H1 (cell line): ENCODE data around the gene THBS3. TPM values are rescaled to one million over a fixed set of nuclear protein-coding genes. Genes with fewer than 3 reads are reported as not detected.
A peak's percentile ranks its signal among the peaks of the same experiment; 100 is the strongest.

ENCODE experiments used
- CTCF ChIA-PET: fragments of 300-600 bp; sonication (Branson Sonifier 250); formaldehyde crosslinking; loops from one replicate; lab custom pipeline; 2021; ENCODE audit not compliant: partially characterized antibody; lab: Charles Lee
- POLR2A ChIA-PET: fragments of 300-600 bp; sonication (Branson Sonifier 250); formaldehyde crosslinking; loops from one replicate; lab custom pipeline; 2021; ENCODE audit warnings: inconsistent platforms; ENCODE audit not compliant: partially characterized antibody; lab: Charles Lee
- DNase-seq, 2 experiments: peaks; one replicate each; pipeline versions ENCODE4 v3.0.0 to v3.0.0-alpha.2; 2010 to 2022; ENCODE audit warnings: low spot score in 2 of 2, low read depth in 1 of 2, mixed read lengths in 1 of 2
- FAIRE-seq: peaks from 2 replicates; lab custom pipeline; 2011; peaks lifted over from hg19 to GRCh38; lab: Jason Lieb, UNC
- H2AFZ ChIP-seq: 2 replicates; pipeline ENCODE4 v1.8.1; 2012; ENCODE audit warnings: low read length, inconsistent platforms
- H2AK5ac ChIP-seq: 2 replicates; pipeline ENCODE4 v1.6.1; 2013; ENCODE audit warnings: low read depth, low read length
- H2BK120ac ChIP-seq: replicated peaks from 2 replicates; pipeline ENCODE3; 2013; ENCODE audit warnings: low read depth, low read length, inconsistent platforms
- H2BK12ac ChIP-seq: 2 replicates; pipeline ENCODE4 v1.6.1; 2013; ENCODE audit warnings: low read depth, low read length
- H2BK15ac ChIP-seq: 2 replicates; pipeline ENCODE4 v1.6.1; 2013; ENCODE audit warnings: low read length
- H2BK20ac ChIP-seq: 2 replicates; pipeline ENCODE4 v1.6.1; 2013; ENCODE audit warnings: low read length
- H2BK5ac ChIP-seq: 2 replicates; pipeline ENCODE4 v1.6.1; 2013; ENCODE audit warnings: low read depth, low read length
- H3K14ac ChIP-seq: 2 replicates; pipeline ENCODE4 v1.6.1; 2013; ENCODE audit warnings: inconsistent platforms; ENCODE audit not compliant: insufficient read length
- H3K18ac ChIP-seq: 2 replicates; pipeline ENCODE4 v1.6.1; 2013; ENCODE audit warnings: low read length; ENCODE audit errors: extremely low read depth
- H3K23ac ChIP-seq: 2 replicates; pipeline ENCODE4 v1.6.1; 2013; ENCODE audit warnings: inconsistent platforms; ENCODE audit not compliant: insufficient read length
- H3K23me2 ChIP-seq: 2 replicates; pipeline ENCODE4 v1.6.1; 2013; ENCODE audit warnings: low read depth, low read length
- H3K27ac ChIP-seq: 2 replicates; pipeline ENCODE4 v1.6.1; 2011; ENCODE audit warnings: low read depth, low read length, inconsistent platforms
- H3K27me3 ChIP-seq, 4 experiments: replicated peaks in 1 of 4; 1 replicate in 1 of 4; 2 replicates in 3 of 4; pipeline versions ENCODE4 v1.6.1 to v1.8.1; 2011 to 2013; ENCODE audit warnings: low read length in 3 of 4, mild to moderate bottlenecking in 3 of 4, inconsistent platforms in 2 of 4, mixed read lengths in 2 of 4, moderate library complexity in 1 of 4; ENCODE audit not compliant: control insufficient read depth in 3 of 4, insufficient read depth in 3 of 4; ENCODE audit errors: extremely low read depth in 1 of 4
- H3K36me3 ChIP-seq, 4 experiments: 2 replicates each; pipeline versions ENCODE4 v1.6.1 to v1.8.1; 2011 to 2013; ENCODE audit warnings: mild to moderate bottlenecking in 4 of 4, low read length in 3 of 4, moderate library complexity in 2 of 4, control low read depth in 1 of 4, inconsistent platforms in 1 of 4; ENCODE audit not compliant: insufficient read depth in 4 of 4, control insufficient read depth in 2 of 4
- H3K4ac ChIP-seq: replicated peaks from 2 replicates; pipeline ENCODE3; 2013; ENCODE audit warnings: low read length, low read depth, mixed read lengths, inconsistent platforms; ENCODE audit not compliant: insufficient read length
- H3K4me1 ChIP-seq, 4 experiments: replicated peaks in 1 of 4; 1 replicate in 1 of 4; 2 replicates in 3 of 4; pipeline versions ENCODE4 v1.6.1 to v1.8.1; 2011 to 2013; ENCODE audit warnings: low read length in 3 of 4, inconsistent platforms in 2 of 4, mixed read lengths in 1 of 4; ENCODE audit not compliant: insufficient read depth in 4 of 4, control insufficient read depth in 3 of 4
- H3K4me2 ChIP-seq, 2 experiments: 2 replicates each; pipeline versions ENCODE4 v1.6.1 to v1.8.1; 2011 to 2013; ENCODE audit warnings: low read depth in 2 of 2, low read length in 2 of 2, control low read depth in 1 of 2, inconsistent platforms in 1 of 2, mild to moderate bottlenecking in 1 of 2; ENCODE audit not compliant: insufficient read depth in 1 of 2
- H3K4me3 ChIP-seq, 4 experiments: fragments of 200-600, 300-600 bp in 1 of 4; sonication (generic), shearing (Covaris generic), sonication (Bioruptor Twin) in 1 of 4; 2 replicates each; pipeline versions ENCODE4 v1.5.1 to v1.8.1; 2011 to 2016; ENCODE audit warnings: low read length in 4 of 4, low read depth in 3 of 4, control low read depth in 2 of 4, inconsistent platforms in 2 of 4, mild to moderate bottlenecking in 2 of 4, mixed read lengths in 1 of 4, moderate library complexity in 1 of 4; ENCODE audit not compliant: insufficient read depth in 2 of 4; ENCODE audit errors: extremely low read depth in 1 of 4
- H3K56ac ChIP-seq: replicated peaks from 2 replicates; pipeline ENCODE3; 2013; ENCODE audit warnings: low read depth, mild to moderate bottlenecking, mixed read lengths, low read length, inconsistent platforms; ENCODE audit not compliant: insufficient read length
- H3K79me1 ChIP-seq: 2 replicates; pipeline ENCODE4 v1.6.1; 2013; ENCODE audit warnings: low read depth, low read length, control low read depth
- H3K79me2 ChIP-seq, 2 experiments: 2 replicates each; pipeline versions ENCODE4 v1.6.1 to v1.8.1; 2012 to 2013; ENCODE audit warnings: low read length in 2 of 2, mild to moderate bottlenecking in 2 of 2, inconsistent platforms in 1 of 2; ENCODE audit not compliant: insufficient read depth in 2 of 2, control insufficient read depth in 1 of 2
- H3K9ac ChIP-seq, 4 experiments: replicated peaks in 1 of 4; 1 replicate in 1 of 4; 2 replicates in 3 of 4; pipeline versions ENCODE4 v1.6.1 to v1.8.1; 2011 to 2013; ENCODE audit warnings: low read depth in 3 of 4, low read length in 3 of 4, control low read depth in 2 of 4, mild to moderate bottlenecking in 2 of 4, moderate library complexity in 2 of 4, inconsistent platforms in 1 of 4; ENCODE audit errors: extremely low read depth in 1 of 4
- H3K9me3 ChIP-seq, 2 experiments: 2 replicates each; pipeline versions ENCODE4 v1.6.1 to v1.8.1; 2012 to 2013; ENCODE audit warnings: mild to moderate bottlenecking in 2 of 2, moderate library complexity in 2 of 2, control low read depth in 1 of 2, inconsistent platforms in 1 of 2, low read depth in 1 of 2, low read length in 1 of 2, mixed read lengths in 1 of 2; ENCODE audit not compliant: insufficient read depth in 2 of 2
- H4K20me1 ChIP-seq, 2 experiments: replicated peaks in 1 of 2; 2 replicates each; pipeline versions ENCODE3 to v1.8.1; 2011 to 2013; ENCODE audit warnings: inconsistent platforms in 2 of 2, low read length in 2 of 2, mild to moderate bottlenecking in 1 of 2; ENCODE audit not compliant: insufficient read depth in 2 of 2, control insufficient read depth in 1 of 2
- H4K5ac ChIP-seq: 2 replicates; pipeline ENCODE4 v1.6.1; 2013; ENCODE audit warnings: low read length, low read depth, mixed read lengths, inconsistent platforms; ENCODE audit not compliant: insufficient read length
- H4K8ac ChIP-seq: 2 replicates; pipeline ENCODE4 v1.8.0; 2013; ENCODE audit warnings: mild to moderate bottlenecking, moderate library complexity, low read length, inconsistent platforms; ENCODE audit not compliant: insufficient read depth; ENCODE audit errors: extremely low read depth
- H4K91ac ChIP-seq: replicated peaks from 2 replicates; pipeline ENCODE3; 2013; ENCODE audit warnings: low read length, mixed read lengths, inconsistent platforms; ENCODE audit not compliant: insufficient read length
- BRCA1 ChIP-seq: IDR thresholded peaks from 2 replicates; pipeline ENCODE4 v1.6.1; 2012; ENCODE audit warnings: low read depth, low read length, improper control_type of control experiment
- CBX5 ChIP-seq: fragments of 300-800, 300-1000 bp; sonication (generic); IDR thresholded peaks from 2 replicates; pipeline ENCODE4 v1.7.1; 2016; ENCODE audit warnings: antibody characterized with exemption, low read length, low read depth
- CEBPB ChIP-seq: IDR thresholded peaks from 2 replicates; pipeline ENCODE4 v1.6.1; 2012; ENCODE audit warnings: low read depth, low read length
- FOSL1 ChIP-seq: IDR thresholded peaks from 2 replicates; pipeline ENCODE4 v1.6.1; 2011; ENCODE audit warnings: mild to moderate bottlenecking, low read depth, low read length, moderate library complexity; ENCODE audit not compliant: insufficient read depth
- GTF2F1 ChIP-seq: IDR thresholded peaks from 2 replicates; pipeline ENCODE4 v1.6.1; 2012; ENCODE audit warnings: low read depth, low read length, improper control_type of control experiment, borderline replicate concordance
- SIRT6 ChIP-seq: IDR thresholded peaks from one replicate; pipeline ENCODE4 v1.7.1; 2012; ENCODE audit warnings: low read length, inconsistent platforms
- TAF7 ChIP-seq: optimal IDR thresholded peaks from 2 replicates; pipeline ENCODE3; 2011; ENCODE audit warnings: low read depth, mild to moderate bottlenecking, inconsistent platforms, low read length, moderate library complexity, borderline replicate concordance
- WGBS, 2 experiments: shearing (Covaris generic) in 1 of 2; methylation state at CpG; one replicate each; pipeline versions ENCODE4 v1.1.6 to v1.1.7; 2013 to 2015; ENCODE audit warnings: low lambda C conversion rate in 2 of 2, mixed read lengths in 2 of 2, inconsistent platforms in 1 of 2, low coverage in 1 of 2, missing lambda C conversion rate in 1 of 2; ENCODE audit not compliant: insufficient replicate concordance in 2 of 2, insufficient coverage in 1 of 2, insufficient read length in 1 of 2; ENCODE audit errors: extremely low coverage in 1 of 2, missing lambda C conversion rate in 1 of 2; 5-methylcytosine and 5-hydroxymethylcytosine counted together
- polyA plus RNA-seq, 7 experiments: library from polyadenylated mRNA; depleted of rRNA in 3 of 7; stranded (reverse) in 5 of 7; unstranded in 2 of 7; fragments of >200 nt in 5 of 7; fragments of 200-250 nt in 2 of 7; gene quantifications; 1 replicate in 5 of 7; 2 replicates in 1 of 7; 4 replicates in 1 of 7; pipeline versions ENCODE4 v1.2.1 to v1.2.3, GENCODE V29; 2011 to 2013; ENCODE audit warnings: missing spikeins in 2 of 7, mixed read lengths in 2 of 7
- total RNA-seq: library from RNA; stranded (reverse); fragmentation: NEBNext Ultra II Directional; extraction: Animal tissue kit (Norgen Biotek cat#: 25700); gene quantifications from 2 replicates; pipeline ENCODE4 v1.2.1, GENCODE V29; 2021
- TF ChIP-seq, protein P1 (sequence below): IDR thresholded peaks from 2 replicates; pipeline ENCODE4 v1.6.1; 2011; ENCODE audit warnings: low read depth, mild to moderate bottlenecking, low read length; ENCODE audit not compliant: insufficient read depth

THBS3 gene
- total and polyA plus RNA-seq, 2 of the 8 experiments (the other 6 are each of a cell fraction or from before 2014, with no cell fraction given), result 3.0 to 3.5 TPM

DNA sequence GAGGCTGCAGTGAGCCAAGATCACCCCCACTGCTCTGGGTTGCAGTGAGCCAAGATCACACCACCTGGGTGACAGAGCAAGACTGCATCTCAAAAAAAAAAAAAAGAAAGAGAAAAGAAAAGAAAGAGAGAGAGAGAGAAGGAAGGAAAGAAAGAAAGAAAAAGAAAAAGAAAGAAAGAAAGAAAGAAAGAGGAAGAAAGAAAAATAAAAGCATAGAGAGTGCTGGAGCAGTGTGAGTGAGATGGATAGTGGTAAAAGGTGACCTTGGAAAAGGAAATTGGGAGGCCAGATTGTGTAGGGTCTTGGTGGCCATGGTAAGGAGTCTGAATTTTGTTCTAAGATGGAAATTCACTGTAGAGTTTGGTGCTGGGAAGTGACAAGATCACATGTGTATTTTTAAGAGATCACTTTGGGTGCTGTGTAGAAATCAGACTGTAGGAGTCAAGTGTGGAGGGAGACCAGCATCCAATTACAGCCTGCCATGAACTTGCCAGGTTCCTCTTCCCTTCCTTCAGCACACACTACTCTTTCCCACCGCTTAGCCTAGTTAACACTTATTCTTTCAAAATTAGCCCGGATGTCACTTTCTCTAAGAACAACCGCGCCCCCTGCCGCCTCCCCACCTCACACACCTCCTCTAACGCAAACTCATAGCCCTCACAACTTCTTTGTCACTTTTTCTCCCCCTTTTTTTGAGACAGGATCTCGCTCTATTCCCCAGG lies 18.7 kb upstream of the THBS3 start:
- FAIRE-seq (no peak), DNase-seq (no peak)
- no peak overlapping the region; the same call in 1 of the 2 replicates for H4K8ac ChIP-seq
- CTCF ChIA-PET, result interaction anchor here (0.6 to 7.2 kb wide), 14 partner anchors 19 to 1349 kb away, joined by 3 to 62 read pairs (median 4); partner anchors contain the start of genes MTX1, THBS3 and TRIM46
- peak overlapping the region; percentile 67 to 73 for H3K4me2 ChIP-seq
- no peak overlapping the region for H3K23ac ChIP-seq
- H3K9me3 ChIP-seq, result no peaks in the 10 kb centered on the region
- H3K79me2 ChIP-seq, result peaks cover 0 to 9% of the 10 kb centered on the region in 2 experiments; a peak in 1 of 4 replicates
- H4K91ac ChIP-seq, result peak overlapping the region; percentile 8
- no peak overlapping the region for H2AFZ ChIP-seq
- H3K4me1 ChIP-seq, result peaks cover 0 to 14% (median 4%) of the 10 kb centered on the region in 4 experiments; a peak in 5 of 7 replicates
- H3K18ac ChIP-seq, result peak overlapping the region; percentile 65; the same call in 1 of the 2 replicates
- no peaks in the 10 kb centered on the region for H3K79me1 ChIP-seq
- peak overlapping the region; percentile 50 for H4K5ac ChIP-seq
- H3K4ac ChIP-seq, result peak overlapping the region; percentile 94
- WGBS, 2 experiments, result 2% methylated on average over 7 of the region's 7 CpGs; no CpG with 5 or more reads in 1 of the 2 experiments
- no peak overlapping the region for H3K14ac ChIP-seq
- peak overlapping the region; percentile 5 for H3K56ac ChIP-seq
- H2AK5ac ChIP-seq, result peak overlapping the region; percentile 45; the same call in 1 of the 2 replicates
- H2BK20ac ChIP-seq, result no peak overlapping the region
- H2BK120ac ChIP-seq, result no peak overlapping the region
- peak overlapping the region; percentile 65; the same call in 1 of the 2 replicates for H3K27ac ChIP-seq
- H3K23me2 ChIP-seq, result 0 out of 2 replicates have a peak, but pooled peaks cover 10% of the 10 kb centered on the region
- POLR2A ChIA-PET, result interaction anchor here (0.7 to 11.9 kb wide), 13 partner anchors 7 to 94 kb away, joined by 3 to 235 read pairs (median 5); partner anchors contain the start of genes MTX1, RUSC1 and THBS3
- H3K9ac ChIP-seq, result peak overlapping the region; percentile 67 to 83 (median 76)
- no peak overlapping the region for H2BK5ac ChIP-seq
- peaks cover 0 to 1% (median 0%) of the 10 kb centered on the region in 4 experiments; a peak in 1 of 7 replicates for H3K27me3 ChIP-seq
- no peak overlapping the region for H2BK12ac ChIP-seq
- peaks cover 0 to 2% of the 10 kb centered on the region in 2 experiments for H4K20me1 ChIP-seq
- H2BK15ac ChIP-seq, result no peak overlapping the region
- peak overlapping the region; percentile 67 to 92 (median 82) for H3K4me3 ChIP-seq
- peaks cover 0 to 3% (median 0%) of the 10 kb centered on the region in 4 experiments; a peak in 1 of 8 replicates for H3K36me3 ChIP-seq
- TF ChIP-seq CEBPB, result no peak
- TF ChIP-seq, protein P1, sequence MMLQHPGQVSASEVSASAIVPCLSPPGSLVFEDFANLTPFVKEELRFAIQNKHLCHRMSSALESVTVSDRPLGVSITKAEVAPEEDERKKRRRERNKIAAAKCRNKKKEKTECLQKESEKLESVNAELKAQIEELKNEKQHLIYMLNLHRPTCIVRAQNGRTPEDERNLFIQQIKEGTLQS, result no peak
- TF ChIP-seq SIRT6, result no peak
- TF ChIP-seq TAF7, result no peak
- no peak for TF ChIP-seq CBX5
- TF ChIP-seq GTF2F1, result no peak
- TF ChIP-seq BRCA1, result no peak
- no peak for TF ChIP-seq FOSL1
